GM12892 (cell line): ENCODE measurements around the gene LARGE1.

Source experiments
- POLR2A ChIP-seq: IDR thresholded peaks from 2 replicates; pipeline ENCODE4 v1.6.1; 2011; ENCODE audit warnings: low read depth, low read length, control low read depth
- POLR2AphosphoS5 ChIP-seq: IDR thresholded peaks from 2 replicates; pipeline ENCODE4 v1.6.1; 2011; ENCODE audit warnings: low read depth, low read length, control low read depth
- TAF1 ChIP-seq: IDR thresholded peaks from 2 replicates; pipeline ENCODE4 v1.6.1; 2011; ENCODE audit warnings: low read depth, mild to moderate bottlenecking, control low read depth, low read length, borderline replicate concordance

GRCh38 chr22:33350961-33351360 is 569.3 kb downstream of the LARGE1 start:
- TF ChIP-seq POLR2AphosphoS5 = no peak
- TF ChIP-seq POLR2A = no peak
- TF ChIP-seq TAF1 = no peak
